ENCODE results near the gene HYAL2. TPM values are rescaled to one million over a fixed set of nuclear protein-coding genes. Genes with fewer than 3 reads are reported as not detected.
"Not testable (repeated sequence)": the region's sequence is repeated elsewhere in the genome, so short reads cannot be mapped to it uniquely, and the experiment has no call there.

HYAL2 gene
- total RNA-seq, 2 donors from 2014 or later, result 5.6 to 11.1 TPM

GRCh38 chr3:50275141-50275995 is 47.2 kb downstream of the HYAL2 start:
- peak overlapping the region; percentile 21 for H3K4me3 Mint-ChIP-seq
- no peak for ATAC-seq
- no peak for DNase-seq (ENCODE audit: low spot score)
- H3K9me3 Mint-ChIP-seq, result no peaks in the 10 kb centered on the region
- no peak overlapping the region for H3K27ac Mint-ChIP-seq
- peaks cover 20 to 22% of the 10 kb centered on the region in 2 donors for H3K4me1 Mint-ChIP-seq (ENCODE audit: low read depth in 2 of 2)
- peaks cover 21 to 24% of the 10 kb centered on the region in 2 donors for H3K27me3 Mint-ChIP-seq
- H3K36me3 Mint-ChIP-seq, result no peaks in the 10 kb centered on the region

- no peaks in the 10 kb centered on the region for H3K36me3 Mint-ChIP-seq
- H3K4me1 Mint-ChIP-seq (ENCODE audit: low read depth in 2 of 2), result peaks cover 20 to 22% of the 10 kb centered on the region in 2 donors
- peak overlapping the region; percentile 43 for H3K4me3 Mint-ChIP-seq
- DNase-seq (ENCODE audit: low spot score) (peak; percentile 79), ATAC-seq (no peak)
- no peaks in the 10 kb centered on the region for H3K9me3 Mint-ChIP-seq
- peak overlapping the region; percentile 14 to 76 for H3K27ac Mint-ChIP-seq
- H3K27me3 Mint-ChIP-seq, result peaks cover 21 to 24% of the 10 kb centered on the region in 2 donors
Observed at GRCh38 chr3:50274371-50275104, 48.0 kb downstream of the HYAL2 start.

DNA sequence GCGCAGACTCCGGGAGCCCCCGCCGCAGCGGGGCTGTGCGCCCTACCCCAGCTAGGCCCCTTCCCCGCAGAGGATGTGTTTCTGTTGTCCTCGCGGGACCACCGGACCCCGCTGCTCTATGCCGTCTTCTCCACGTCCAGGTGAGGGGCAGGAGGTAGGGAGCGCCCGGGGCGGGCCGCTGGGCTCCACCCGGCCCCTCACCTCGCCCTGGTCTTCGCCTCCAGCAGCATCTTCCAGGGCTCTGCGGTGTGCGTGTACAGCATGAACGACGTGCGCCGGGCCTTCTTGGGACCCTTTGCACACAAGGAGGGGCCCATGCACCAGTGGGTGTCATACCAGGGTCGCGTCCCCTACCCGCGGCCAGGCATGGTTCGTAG is 48.9 kb downstream of the HYAL2 start:
- no peak for DNase-seq (ENCODE audit: low spot score)
- no peaks in the 10 kb centered on the region for H3K36me3 Mint-ChIP-seq
- peaks cover 20 to 22% of the 10 kb centered on the region in 2 donors for H3K4me1 Mint-ChIP-seq (ENCODE audit: low read depth in 2 of 2)
- peaks cover 21 to 24% of the 10 kb centered on the region in 2 donors for H3K27me3 Mint-ChIP-seq
- H3K9me3 Mint-ChIP-seq, result no peaks in the 10 kb centered on the region
- no peak overlapping the region for H3K27ac Mint-ChIP-seq
- ATAC-seq, result no peak
- H3K4me3 Mint-ChIP-seq, result peak overlapping the region; percentile 43

- DNase-seq (ENCODE audit: low spot score) (peak; percentile 90), ATAC-seq (peak; percentile 90 to 92)
- Mint-ChIP-seq H3K4me3 (peak overlapping the region; percentile 82), H3K4me1 (ENCODE audit: low read depth in 2 of 2) (peaks cover 20 to 22% of the 10 kb centered on the region in 2 donors), H3K27me3 (peaks cover 21 to 24% of the 10 kb centered on the region in 2 donors), H3K9me3 (no peaks in the 10 kb centered on the region), H3K36me3 (no peaks in the 10 kb centered on the region), H3K27ac (no peak overlapping the region)
Observed at GRCh38 chr3:50272911-50273688, 49.4 kb downstream of the HYAL2 start.

DNA sequence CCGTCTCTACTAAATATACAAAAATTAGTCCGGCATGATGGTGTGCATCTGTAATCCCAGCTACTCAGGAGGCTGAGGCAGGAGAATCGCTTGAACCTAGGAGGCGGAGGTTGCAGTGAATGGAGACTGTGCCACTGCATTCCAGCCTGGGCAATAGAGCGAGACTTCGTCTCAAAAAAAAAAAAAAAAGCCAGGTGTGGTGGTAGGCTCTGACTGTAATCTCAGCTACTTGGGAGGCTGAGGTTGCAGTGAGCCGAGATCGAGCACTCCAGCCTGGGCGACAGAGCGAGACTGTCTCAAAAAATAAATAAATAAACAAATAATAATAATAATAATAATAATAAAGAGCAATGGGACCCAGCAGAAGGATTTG is 50.0 kb downstream of the HYAL2 start:
- peaks cover 19 to 24% of the 10 kb centered on the region in 2 donors for H3K27me3 Mint-ChIP-seq
- ATAC-seq; H3K27ac Mint-ChIP-seq; H3K9me3 Mint-ChIP-seq; H3K36me3 Mint-ChIP-seq; DNase-seq (ENCODE audit: low spot score); H3K4me3 Mint-ChIP-seq: not testable (repeated sequence)
- peaks cover 20 to 22% of the 10 kb centered on the region in 2 donors for H3K4me1 Mint-ChIP-seq (ENCODE audit: low read depth in 2 of 2)

GRCh38 chr3:50271314-50271936 is 51.1 kb downstream of the HYAL2 start:
- H3K27me3 Mint-ChIP-seq, result peaks cover 19 to 24% of the 10 kb centered on the region in 2 donors
- no peaks in the 10 kb centered on the region for H3K9me3 Mint-ChIP-seq
- H3K4me3 Mint-ChIP-seq, result no peak overlapping the region
- peak overlapping the region in 1 of 2 donors; percentile 77 for H3K27ac Mint-ChIP-seq
- peaks cover 20 to 22% of the 10 kb centered on the region in 2 donors for H3K4me1 Mint-ChIP-seq (ENCODE audit: low read depth in 2 of 2)
- no peak for ATAC-seq
- no peaks in the 10 kb centered on the region for H3K36me3 Mint-ChIP-seq
- no peak for DNase-seq (ENCODE audit: low spot score)

GRCh38 chr3:50270422-50271224 is 51.9 kb downstream of the HYAL2 start:
- no peak for DNase-seq (ENCODE audit: low spot score)
- H3K4me1 Mint-ChIP-seq (ENCODE audit: low read depth in 2 of 2), result peaks cover 16 to 17% of the 10 kb centered on the region in 2 donors
- peaks cover 15 to 19% of the 10 kb centered on the region in 2 donors for H3K27me3 Mint-ChIP-seq
- no peak overlapping the region for H3K27ac Mint-ChIP-seq
- no peaks in the 10 kb centered on the region for H3K9me3 Mint-ChIP-seq
- H3K36me3 Mint-ChIP-seq, result no peaks in the 10 kb centered on the region
- no peak overlapping the region for H3K4me3 Mint-ChIP-seq
- ATAC-seq, result no peak

GRCh38 chr3:50269977-50270413 is 52.5 kb downstream of the HYAL2 start:
- ATAC-seq (no peak), DNase-seq (ENCODE audit: low spot score) (no peak)
- Mint-ChIP-seq H3K9me3 (no peaks in the 10 kb centered on the region), H3K4me3 (no peak overlapping the region), H3K36me3 (no peaks in the 10 kb centered on the region), H3K27me3 (peaks cover 12 to 14% of the 10 kb centered on the region in 2 donors), H3K27ac (no peak overlapping the region), H3K4me1 (ENCODE audit: low read depth in 2 of 2) (peaks cover 13 to 16% of the 10 kb centered on the region in 2 donors)

GRCh38 chr3:50269460-50269859 is 53.1 kb downstream of the HYAL2 start:
- ATAC-seq, result no peak
- Mint-ChIP-seq H3K36me3 (no peaks in the 10 kb centered on the region), H3K4me1 (ENCODE audit: low read depth in 2 of 2) (peaks cover 11 to 13% of the 10 kb centered on the region in 2 donors), H3K9me3 (no peaks in the 10 kb centered on the region), H3K4me3 (no peak overlapping the region), H3K27ac (no peak overlapping the region), H3K27me3 (peaks cover 10 to 12% of the 10 kb centered on the region in 2 donors)
- DNase-seq (ENCODE audit: low spot score), result no peak

- DNase-seq (ENCODE audit: low spot score) (no peak), ATAC-seq (no peak)
- Mint-ChIP-seq H3K27me3 (peaks cover 5 to 7% of the 10 kb centered on the region in 2 donors), H3K36me3 (no peaks in the 10 kb centered on the region), H3K4me3 (no peak within 1 kb of the TSS), H3K27ac (no peak within 1 kb of the TSS), H3K4me1 (ENCODE audit: low read depth in 2 of 2) (peaks cover 6 to 11% of the 10 kb centered on the region in 2 donors), H3K9me3 (no peaks in the 10 kb centered on the region)
Observed at GRCh38 chr3:50268703-50269451, 53.7 kb downstream of the HYAL2 start, which contains the start of gene SEMA3B. SEMA3B (plus strand) TSS chr3:50269147; CDS start chr3:50269241, 94 bp downstream.

GRCh38 chr3:50268276-50268675 is 54.3 kb downstream of the HYAL2 start:
- Mint-ChIP-seq H3K27me3 (peaks cover 5 to 6% of the 10 kb centered on the region in 2 donors), H3K4me1 (ENCODE audit: low read depth in 2 of 2) (peaks cover 6 to 11% of the 10 kb centered on the region in 2 donors), H3K27ac (no peak overlapping the region), H3K4me3 (no peak overlapping the region), H3K36me3 (no peaks in the 10 kb centered on the region), H3K9me3 (no peaks in the 10 kb centered on the region)
- DNase-seq (ENCODE audit: low spot score) (no peak), ATAC-seq (no peak)

Data from natural killer cell treated with Interleukin-12 subunit alpha and Interleukin-12 subunit beta and Interleukin-15 and Interleukin-18, amount 100 ng/mL, for 72 hours (primary cell).